HG02623 (cell line): ENCODE data around the gene MT2A.
"Not testable (repeated sequence)": the region's sequence is repeated elsewhere in the genome, so short reads cannot be mapped to it uniquely, and the experiment has no call there.

ENCODE experiments used
- ATAC-seq: cut with Tn5 transposase; IDR thresholded peaks from one replicate; pipeline ENCODE4 v1.9.1; 2021; ENCODE audit warnings: moderate library complexity; ENCODE audit not compliant: unreplicated experiment

The MT2A gene

DNA sequence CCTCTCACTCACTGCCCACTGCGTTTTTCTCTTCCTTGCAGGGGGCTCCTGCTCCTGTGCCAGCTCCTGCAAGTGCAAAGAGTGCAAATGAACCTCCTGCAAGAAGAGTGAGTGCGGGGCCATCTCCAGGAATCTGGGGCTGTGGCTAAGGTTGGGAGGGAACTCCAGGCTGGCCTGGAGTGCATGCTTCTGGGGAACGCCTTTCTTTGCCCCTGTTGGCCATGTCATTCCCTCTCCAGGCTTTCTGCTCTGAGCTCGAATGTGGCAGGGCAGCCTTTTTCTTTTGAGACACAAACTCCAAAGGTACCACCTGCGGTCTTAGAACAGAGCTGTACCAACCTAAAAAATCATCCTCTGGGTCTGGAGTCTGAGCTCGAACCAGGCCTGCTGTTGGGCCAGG lies 9.8 kb downstream of the MT2A start:
- ATAC-seq: no peak

DNA sequence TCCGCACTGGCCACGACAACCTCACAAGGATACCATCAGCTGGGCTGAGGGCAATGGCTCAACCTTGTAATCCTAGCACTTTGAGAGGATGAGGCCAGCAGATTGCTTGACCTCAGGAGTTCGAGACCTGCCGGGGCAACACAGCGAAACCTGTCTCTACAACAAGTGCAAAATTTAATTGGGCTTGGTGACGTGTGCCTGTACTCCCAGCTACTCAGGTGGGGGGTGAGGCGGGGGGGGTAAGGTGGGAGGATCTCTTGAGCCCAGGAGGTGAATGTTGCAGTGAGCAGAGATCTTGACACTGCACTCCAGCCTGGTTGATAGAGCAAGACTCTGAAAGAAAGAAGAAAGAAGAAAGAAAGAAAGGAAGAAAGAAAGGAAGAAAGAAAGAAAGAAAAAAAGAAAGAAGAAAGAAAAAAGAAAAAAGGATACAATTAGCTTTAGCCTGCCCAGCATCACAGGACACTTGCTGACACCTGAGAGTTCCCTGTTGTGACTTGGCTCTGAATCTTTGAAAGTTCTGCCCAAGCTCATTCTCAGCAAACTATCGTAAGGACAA lies 12.0 kb downstream of the MT2A start:
- no peak for ATAC-seq

DNA sequence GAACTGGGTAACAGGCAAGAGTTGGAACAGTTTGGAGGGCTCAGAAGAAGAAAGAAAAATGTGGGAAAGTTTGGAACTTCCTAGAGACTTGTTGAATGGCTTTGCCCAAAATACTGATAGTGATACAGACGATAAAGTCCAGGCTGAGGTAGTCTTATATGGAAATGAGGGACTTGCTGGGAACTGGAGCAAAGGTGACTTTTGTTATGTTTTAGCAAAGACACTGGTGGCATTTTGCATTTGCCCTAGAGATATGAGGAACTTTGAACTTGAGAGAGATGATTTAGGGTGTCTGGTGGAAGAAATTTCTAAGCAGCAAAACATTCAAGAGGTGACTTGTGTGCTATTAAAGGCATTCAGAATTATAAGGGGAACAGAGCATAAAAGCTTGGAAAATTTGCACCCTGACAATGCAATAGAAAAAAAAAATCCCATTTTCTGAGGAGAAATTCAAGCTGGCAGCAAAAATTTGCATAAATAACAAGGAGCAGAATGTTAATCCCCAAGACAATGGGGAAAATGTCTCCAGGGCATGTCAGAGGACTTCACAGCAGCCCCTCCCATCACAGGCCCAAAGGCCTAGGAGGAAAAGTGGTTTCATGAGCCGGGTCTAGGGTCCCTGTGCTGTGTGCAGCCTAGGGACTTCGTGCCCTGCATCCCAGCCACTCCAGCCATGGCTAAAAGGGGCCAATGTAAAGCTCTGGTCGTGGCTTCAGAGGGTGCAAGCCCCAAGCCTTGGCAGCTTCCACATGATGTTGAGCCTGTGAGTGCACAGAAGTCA lies 13.5 kb downstream of the MT2A start:
- ATAC-seq: not testable (repeated sequence)

DNA sequence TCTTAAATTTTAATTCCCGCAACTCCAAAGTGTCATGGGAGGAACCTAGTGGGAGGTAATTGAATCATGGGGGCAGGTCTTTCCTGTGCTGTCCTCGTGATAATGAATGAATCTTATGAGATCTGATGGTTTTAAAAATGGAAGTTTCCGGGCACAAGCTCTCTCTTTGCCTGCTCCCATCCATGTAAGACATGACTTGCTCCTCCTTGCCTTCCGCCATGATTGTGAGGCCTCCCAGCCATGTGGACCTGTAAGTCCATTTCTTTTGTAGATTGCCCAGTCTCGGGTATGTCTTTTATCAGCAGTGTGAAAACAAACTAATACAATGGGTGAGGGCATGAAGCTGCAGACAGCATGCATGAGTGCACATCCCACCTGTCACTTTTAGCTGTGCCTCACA lies 14.8 kb downstream of the MT2A start:
- not testable (repeated sequence) for ATAC-seq

DNA sequence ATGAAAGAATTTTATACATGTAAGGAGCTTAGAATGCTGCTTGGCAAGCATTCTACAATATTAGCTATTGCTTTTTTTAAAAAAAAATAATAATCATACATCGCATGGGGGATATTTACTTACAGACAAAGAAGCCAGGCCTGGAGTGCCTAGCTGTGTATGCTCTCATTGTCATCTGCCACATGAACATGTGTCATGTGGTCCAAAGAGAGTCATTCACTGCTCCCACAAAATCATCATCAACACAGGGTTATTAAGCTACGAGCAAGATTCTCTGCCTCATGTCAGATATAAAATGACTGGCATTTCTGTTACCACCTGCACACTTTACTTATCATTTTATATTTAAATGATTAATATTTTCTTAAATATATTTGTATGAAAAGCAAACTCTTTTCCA lies 15.3 kb downstream of the MT2A start:
- ATAC-seq: no peak

DNA sequence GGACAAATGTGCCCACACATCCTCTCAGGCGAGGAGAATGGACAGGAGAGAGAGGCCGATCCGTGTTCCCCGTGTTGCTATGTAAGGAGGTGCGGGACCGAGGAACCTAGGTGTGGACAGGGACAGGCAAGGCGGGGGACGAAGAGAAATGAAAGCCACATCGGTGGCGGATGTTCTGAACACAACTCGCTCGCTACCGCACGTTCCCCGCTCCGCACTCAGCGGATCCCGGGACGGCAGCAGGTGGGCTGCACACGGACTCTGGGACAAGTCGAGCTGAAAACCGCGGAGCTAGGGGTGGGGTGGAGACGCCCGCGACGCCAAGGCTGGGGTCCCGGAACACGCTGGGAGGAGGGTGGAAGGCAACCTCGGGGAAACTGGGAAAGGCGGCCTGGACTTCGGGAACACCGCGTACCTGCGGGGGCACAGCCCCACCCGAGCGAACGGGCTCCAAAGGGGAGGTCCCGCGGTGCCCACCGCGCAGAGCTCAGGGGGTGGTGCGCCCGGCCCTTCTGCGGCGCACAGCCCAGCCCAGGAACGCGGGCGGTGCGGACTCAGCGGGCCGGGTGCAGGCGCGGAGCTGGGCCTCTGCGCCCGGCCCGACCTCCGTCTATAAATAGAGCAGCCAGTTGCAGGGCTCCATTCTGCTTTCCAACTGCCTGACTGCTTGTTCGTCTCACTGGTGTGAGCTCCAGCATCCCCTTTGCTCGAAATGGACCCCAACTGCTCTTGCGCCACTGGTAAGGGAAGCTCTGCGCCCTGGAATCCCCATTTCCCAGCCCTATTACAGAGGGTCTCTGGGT lies 17.0 kb downstream of the MT2A start, which contains the start of gene MT1E:
TSS of gene MT1E (plus strand) at position 642 of the 803 bp plus-strand sequence. CDS start at position 713, 71 bp downstream.
- no peak for ATAC-seq

DNA sequence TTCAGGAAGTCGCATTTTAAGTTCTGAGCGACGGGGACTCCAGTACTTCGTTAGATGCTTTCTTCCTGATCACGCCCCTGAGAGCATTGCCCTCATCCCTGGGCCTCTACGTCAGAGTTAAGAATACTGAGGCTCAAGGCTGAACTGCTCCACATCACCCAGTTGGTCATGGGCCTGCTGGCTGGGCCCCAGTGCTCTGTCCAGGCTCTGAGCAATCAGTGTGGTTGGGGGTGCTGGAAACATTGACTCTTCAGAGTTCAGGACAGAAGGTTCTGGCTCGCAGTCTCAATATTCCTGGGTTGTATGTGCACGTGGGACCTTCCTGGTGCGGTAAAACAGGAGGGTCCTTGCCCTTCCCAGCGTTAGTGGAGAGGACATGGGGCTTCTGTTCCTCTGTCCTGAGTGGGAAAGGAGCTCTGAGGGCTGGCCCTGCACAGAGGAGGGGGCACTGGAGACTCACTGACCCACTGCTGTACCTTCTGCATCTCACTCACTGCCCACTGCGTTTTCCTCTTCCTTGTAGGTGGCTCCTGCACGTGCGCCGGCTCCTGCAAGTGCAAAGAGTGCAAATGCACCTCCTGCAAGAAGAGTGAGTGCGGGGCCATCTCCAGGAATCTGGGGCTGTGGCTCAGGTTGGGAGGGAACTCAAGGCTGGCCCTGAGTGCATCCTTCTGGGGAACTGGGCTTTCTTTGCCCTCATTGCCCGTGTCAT lies 17.7 kb downstream of the MT2A start:
- no peak for ATAC-seq

DNA sequence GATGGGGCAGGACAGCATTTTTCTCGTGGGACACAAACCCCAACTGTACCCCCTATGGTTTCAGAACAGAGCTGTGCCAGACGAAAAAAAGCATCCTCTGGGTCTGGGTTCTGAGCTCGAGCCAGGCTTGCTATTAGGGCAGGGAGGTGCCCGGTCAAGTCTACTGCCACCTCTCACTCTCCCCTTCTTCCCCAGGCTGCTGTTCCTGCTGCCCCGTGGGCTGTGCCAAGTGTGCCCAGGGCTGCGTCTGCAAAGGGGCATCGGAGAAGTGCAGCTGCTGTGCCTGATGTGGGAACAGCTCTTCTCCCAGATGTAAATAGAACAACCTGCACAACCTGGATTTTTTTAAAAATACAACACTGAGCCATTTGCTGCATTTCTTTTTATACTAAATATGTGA lies 18.3 kb downstream of the MT2A start:
- ATAC-seq: no peak

DNA sequence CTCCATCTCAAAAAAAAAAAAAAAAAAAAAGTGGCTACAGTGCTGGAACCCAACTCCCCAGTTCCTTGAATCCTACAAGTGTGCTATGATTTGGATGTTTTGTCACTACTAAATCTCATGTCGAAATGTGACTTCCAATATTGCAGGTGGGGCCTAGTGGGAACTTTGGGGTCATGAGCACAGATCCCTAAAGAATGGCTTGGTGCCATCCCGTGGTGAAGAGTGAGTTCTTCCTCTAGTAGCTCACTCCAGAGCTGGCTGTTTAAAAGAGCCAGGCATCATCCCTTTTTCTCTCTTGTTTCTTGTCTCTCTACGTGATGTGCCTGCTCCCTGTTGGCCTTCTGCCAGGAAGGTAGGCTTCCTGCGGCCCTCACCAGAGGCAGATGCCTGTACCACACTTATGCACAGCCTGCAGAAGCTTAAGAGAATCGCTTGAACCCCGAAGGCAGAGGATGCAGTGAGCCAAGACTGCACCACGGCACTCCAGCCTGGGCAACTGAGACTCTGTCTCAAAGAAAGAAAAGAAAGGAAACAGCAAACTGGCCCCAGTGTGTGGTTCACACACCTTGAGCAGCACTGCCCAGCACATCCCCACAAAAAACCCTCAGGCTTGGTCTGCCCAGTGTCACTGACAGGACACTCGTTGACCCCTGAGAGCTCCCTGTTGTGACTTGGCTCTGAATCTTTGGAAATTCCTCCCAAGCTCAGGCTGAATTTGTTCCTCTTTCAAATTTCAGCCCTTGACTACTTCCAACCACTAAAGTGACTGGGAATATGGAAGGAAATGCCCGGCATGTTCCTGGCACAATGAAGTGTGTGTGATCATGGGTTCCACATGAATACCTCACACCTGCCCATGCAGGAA lies 20.3 kb downstream of the MT2A start:
- ATAC-seq: no peak

DNA sequence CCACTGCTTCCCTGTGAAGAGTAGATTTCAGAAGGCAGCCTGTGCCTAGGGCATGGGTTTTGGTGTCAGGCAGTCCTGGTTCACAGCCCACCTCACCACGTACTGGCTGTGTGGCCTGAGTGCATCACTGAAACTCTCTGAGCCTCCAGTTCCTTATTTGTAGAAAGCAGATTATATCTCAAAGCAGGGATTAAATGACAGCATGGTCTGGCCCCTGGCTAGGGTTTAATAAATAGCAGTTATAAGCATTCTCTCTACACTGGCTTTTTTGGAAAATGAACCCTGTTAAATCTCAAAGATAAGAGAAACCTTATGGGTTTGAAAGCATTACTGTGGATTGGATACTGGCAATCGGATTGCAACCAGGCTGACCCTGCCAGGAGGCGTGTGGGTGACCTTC lies 21.1 kb downstream of the MT2A start:
- no peak for ATAC-seq

DNA sequence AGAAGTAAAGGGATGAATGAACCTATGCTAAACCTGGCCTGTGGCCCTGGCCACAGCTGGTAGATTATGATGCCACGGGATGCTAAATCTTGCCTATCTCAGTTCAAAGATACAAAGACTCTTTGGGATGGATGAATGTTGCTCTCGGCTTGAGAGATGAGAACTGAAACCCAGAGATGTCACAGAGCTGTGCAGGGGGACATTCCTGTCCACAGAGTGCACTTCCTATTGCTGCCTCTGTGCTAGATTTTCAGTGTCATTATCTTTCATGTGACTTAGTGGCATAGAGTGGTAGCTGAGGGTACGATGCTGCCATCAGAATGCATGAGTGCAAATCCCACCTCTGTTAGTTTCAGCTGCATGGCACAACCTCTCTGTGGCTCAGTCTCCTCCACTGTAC lies 21.8 kb downstream of the MT2A start:
- ATAC-seq: no peak

DNA sequence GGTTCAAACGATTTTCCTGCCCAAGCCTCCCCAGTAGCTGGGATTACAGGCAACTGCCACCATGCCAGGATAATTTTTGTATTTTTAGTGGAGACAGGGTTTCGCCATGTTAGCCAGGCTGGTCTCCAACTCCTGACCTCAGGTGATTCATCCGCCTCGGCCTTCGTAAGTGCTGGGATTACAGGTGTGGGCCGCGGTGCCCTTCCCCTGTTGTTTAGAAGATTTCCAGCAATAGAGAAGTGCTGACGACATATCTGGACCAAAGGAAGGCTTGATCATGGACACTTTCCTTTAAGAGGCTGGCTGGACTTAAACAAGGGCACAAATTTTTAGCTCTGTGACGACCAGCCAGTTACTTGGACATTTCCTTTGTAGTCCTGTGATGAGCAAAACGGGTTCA lies 22.8 kb downstream of the MT2A start:
- no peak for ATAC-seq

DNA sequence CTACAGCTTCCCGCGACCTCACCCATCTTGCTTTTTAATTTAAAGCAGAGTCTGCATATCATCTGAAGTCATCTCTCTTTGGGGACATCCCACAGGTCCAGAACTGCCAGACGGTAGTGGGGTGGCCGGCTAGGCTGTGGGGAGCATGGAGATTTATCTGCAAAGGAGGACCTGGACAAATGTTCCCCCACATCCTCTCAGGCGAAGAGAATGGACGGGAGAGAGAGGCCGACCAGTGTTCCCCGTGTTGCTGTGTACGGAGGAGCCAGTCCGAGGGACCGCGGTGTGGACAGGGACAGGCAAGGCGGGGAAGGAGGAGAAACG lies 23.4 kb downstream of the MT2A start:
- no peak for ATAC-seq

DNA sequence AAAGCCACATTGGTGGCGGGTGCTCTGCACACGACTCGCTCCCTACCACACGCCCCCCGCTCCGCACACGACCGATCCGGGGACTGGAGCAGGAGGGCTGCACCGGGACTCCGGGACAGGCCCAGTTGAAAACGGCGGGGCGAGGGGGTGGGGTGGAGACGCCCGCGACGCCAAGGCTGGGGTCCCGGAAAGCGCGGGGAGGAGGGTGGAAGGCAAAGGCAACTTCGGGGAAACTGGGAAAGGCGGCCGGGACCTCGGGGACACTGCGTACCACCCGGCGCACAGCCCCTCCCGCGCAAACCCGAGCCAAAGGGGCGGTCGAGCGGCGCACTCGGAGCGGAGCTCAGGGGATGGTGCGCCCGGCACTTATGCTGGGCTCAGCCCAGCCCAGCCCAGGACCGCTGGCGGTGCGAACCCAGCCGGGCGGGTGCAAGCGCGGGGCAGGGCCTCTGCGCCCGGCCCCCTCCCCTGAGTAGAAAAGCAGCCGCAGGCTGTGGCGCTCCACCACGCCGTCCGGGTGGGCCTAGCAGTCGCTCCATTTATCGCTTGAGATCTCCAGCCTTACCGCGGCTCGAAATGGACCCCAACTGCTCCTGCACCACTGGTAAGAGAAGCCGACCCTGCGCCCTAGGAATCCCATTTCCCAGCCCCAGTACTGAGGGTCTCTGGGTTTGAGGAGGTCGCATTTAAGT lies 23.9 kb downstream of the MT2A start, which contains the start of gene MT1M:
TSS of gene MT1M (plus strand) at position 504 of the 692 bp plus-strand sequence. CDS start at position 577, 73 bp downstream.
- ATAC-seq: no peak

DNA sequence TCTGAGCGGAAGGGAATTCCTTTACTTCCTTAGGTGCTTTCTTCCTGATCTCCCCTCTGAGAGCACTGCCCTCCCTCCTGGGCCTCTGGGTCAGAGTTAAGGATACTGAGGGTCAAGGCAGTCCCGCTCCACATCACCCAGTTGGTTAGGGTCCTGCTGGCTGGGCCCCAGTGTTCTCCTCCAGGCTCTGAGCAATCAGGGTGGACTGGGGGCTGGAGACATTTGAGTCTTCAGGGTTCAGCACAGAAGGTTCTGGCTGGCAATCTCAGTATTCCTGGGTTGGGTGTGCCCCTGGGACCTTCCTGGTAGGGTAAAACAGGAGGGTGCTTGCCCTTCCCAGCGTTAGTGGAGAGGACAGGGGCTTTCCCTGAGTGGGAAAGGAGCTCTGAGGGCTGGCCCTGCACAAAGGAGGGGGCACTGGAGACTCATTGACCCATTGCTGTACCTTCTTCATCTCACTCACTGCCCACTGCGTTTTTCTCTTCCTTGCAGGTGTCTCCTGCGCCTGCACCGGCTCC lies 24.5 kb downstream of the MT2A start:
- no peak for ATAC-seq

DNA sequence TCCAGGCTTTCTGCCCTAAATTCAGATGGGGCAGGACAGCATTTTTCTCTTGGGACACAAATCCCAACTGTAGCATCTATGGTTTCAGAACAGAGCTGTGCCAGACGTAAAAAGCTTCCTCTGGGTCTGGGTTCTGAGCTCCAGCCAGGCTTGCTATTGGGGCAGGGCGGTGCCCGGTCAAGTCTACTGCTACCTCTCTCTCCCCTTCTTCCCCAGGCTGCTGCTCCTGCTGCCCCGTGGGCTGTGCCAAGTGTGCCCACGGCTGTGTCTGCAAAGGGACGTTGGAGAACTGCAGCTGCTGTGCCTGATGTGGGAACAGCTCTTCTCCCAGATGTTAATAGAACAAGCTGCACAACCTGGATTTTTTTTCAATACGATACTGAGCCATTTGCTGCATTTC lies 25.2 kb downstream of the MT2A start:
- ATAC-seq: no peak

DNA sequence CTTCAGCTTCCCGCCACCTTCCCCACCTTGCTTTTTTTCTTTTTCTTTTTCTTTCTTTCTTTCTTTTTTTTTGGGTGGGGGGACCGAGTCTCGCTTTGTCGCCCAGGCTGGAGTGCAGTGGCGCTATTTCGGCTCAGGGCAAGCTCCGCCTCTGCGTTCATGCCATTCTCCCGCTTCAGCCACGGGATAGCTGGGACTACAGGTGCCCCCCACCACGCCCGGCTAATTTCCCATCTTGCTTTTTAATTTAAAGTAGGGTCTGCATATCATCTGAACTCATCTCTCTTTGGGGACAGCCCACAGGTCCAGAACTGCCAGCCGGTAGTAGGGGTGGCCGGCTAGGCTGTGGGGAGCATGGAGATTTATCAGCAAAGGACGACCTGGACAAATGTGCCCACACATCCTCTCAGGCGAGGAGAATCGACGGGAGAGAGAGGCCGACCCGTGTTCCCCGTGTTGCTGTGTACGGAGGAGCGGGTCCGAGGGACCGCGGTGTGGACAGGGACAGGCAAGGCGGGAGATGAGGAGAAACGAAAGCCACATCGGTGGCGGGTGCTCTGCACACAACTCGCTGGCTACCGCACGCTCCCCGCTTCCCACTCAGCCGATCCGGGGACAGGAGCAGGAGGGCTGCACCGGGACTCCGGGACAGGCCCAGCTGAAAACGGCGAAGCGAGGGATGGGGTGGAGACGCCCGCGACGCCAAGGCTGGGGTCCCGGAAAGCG lies 26.5 kb downstream of the MT2A start:
- ATAC-seq: no peak

DNA sequence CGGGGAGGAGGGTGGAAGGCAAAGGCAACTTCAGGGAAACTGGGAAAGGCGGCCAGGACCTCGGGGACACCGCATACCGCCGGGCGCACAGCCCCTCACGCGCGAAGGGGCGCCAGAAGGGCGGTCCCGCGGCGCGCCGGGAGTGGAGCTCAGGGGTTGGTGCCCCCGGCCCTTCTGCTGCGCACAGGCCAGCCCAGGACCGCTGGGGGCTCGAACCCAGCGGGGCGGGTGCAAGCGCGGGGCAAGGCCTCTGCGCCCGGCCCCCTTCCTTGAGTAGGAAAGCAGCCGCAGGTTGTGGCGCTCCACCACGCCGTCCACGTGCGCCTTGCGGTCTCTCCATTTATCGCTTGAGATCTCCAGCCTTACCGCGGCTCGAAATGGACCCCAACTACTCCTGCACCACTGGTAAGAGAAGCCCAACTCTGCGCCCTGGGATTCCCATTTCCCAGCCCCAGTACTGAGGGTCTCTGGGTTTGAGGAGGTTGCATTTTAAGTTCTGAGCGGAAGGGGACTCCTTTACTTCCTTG lies 27.1 kb downstream of the MT2A start:
- no peak for ATAC-seq
